8988T (cell line): ENCODE measurements around the gene PDSS2.

Experiments
- DNase-seq: peaks from one replicate; pipeline ENCODE4 v3.0.0; 2011

Gene PDSS2

DNA sequence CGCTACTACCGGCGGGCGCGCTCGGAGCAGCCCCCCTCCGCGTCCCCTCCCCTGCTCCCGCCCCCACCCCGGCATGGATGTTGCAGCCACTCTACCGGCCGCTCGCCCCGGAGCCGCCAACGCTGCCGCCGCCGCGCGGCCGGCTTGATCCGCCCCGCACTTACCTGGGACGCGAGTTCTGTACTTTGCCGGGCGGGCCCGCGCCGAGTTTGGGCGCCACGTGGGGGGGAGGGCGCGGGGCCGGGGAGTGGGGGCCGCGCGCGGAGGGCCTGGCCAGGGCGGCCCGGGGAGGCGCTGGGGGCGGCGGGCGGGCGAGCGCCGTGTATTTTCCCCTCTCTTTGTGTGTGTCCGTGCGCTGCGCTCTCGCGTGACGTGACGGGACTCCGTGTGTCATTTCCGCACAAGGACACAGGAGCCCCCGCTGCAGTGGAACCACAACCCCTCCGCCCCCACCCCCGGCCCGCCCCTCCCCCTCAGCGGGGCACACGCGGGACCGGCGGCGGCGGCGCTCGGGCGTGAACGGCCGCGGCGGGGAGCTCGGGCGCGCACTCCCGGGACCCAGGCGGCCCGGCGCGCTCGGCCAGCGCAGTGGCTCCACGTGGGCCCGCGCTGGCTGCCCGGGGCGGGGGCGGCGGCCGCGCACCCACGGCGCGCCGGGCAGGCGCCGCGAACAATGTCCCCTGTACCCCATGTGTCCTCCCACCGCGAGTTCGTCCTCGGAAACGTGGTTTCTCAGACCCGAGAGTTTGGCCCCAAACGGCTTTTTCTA lies 344.3 kb downstream of the PDSS2 start, which contains the start of gene BEND3:
BEND3 (minus strand) TSS at position 590 of the 769 bp plus-strand sequence. CDS start 16,230 bp downstream, outside the sequence.
- peak; percentile 66 for DNase-seq

GRCh38 chr6:107114213-107114925 lies 345.0 kb downstream of the PDSS2 start:
- peak; percentile 91 for DNase-seq

GRCh38 chr6:107110200-107110599 lies 349.2 kb downstream of the PDSS2 start:
- no peak for DNase-seq

GRCh38 chr6:107108201-107108890 lies 351.0 kb downstream of the PDSS2 start:
- no peak for DNase-seq

DNA sequence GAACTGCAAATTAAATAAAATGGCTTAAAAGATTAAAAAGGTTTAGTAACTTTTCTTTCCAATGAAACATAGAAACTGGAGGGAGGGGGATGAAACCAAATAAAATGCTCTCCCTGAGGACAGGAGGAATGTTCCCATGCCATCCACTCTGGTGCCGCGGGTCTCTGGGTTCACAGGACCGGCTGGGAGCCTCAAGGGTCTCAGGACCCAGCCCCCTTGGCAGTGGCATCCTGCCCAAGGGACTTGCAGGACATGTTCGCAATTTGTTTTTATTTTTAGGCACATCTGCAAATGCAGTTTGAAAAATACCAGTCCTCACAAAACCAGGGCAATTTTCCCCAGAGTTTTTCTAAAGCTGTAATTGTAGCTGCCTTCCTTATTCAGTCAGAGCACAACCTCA lies 351.6 kb downstream of the PDSS2 start:
- DNase-seq: no peak

DNA sequence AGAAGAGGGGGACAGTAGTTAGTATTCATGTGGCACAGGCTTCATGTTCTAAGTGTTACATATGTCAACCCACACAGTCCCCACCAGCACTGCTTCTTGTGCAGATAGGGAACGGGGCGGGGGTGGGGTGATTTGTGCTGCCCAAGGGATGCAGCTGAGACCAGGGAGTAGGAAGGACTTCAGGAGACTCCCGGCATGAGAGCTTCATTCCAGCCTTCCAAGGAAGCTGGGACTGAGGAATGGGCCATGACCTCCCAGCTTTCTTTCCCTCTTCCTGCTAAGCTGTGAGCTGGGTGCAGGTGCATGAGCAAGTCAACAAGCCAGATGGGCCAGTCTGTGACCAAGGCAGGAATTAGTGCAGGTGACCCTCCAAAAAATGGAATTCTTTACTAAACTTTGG lies 353.2 kb downstream of the PDSS2 start:
- DNase-seq: no peak

GRCh38 chr6:107105511-107106116 lies 353.8 kb downstream of the PDSS2 start:
- DNase-seq: no peak

DNA sequence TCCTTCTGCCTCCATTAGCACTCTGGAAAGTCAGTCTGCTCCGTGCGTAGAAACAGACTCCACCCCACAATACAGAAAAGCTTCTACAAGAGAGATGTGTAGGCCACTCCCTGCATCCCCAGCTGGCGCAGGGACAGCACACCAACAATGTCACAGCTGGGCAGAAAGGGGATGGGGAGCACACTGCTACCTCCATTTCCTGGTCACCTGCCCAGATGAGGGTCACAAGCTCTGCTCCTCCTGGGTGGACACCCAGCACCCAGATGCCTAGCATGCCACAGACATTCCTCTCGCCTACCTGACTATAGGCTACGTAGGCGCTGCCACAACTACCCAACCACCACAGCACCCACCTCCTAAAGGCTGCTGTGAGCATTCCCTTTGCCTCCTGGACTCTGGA lies 356.3 kb downstream of the PDSS2 start:
- no peak for DNase-seq
